Stimulated activated CD4-positive, alpha-beta T cell treated with anti-CD3 and anti-CD28 coated beads, Interleukin-12 subunit alpha, Interleukin-12 subunit beta, amount 100 ng/mL, for 4 hours (primary cell): ENCODE results near the gene FMN2.
"Not testable (repeated sequence)": the region's sequence is repeated elsewhere in the genome, so short reads cannot be mapped to it uniquely, and the experiment has no call there.

Experiments
- DNase-seq: peaks from one replicate; pipeline ENCODE4 v3.0.0-alpha.2; 2020

FMN2 gene

DNA sequence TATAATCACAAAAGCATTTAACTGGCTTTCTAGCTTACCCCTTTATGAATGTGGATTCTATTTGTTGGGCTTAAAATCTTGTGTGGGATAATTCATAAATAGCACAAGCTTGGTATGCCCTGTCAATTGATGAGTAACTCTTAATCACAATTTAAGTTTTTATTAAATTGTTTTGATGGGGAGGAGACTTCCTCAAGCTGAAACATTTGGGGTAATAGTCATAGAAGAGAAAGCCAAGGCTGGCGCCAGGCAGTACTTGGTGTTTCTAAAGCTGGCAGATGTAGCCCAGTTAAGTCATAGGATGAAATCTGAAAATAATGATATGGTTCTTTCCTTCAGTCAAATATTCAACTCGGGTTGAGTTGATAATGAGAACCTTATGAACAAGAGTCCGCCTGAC, 167.2 kb downstream of the FMN2 start:
- DNase-seq, result no peak

DNA sequence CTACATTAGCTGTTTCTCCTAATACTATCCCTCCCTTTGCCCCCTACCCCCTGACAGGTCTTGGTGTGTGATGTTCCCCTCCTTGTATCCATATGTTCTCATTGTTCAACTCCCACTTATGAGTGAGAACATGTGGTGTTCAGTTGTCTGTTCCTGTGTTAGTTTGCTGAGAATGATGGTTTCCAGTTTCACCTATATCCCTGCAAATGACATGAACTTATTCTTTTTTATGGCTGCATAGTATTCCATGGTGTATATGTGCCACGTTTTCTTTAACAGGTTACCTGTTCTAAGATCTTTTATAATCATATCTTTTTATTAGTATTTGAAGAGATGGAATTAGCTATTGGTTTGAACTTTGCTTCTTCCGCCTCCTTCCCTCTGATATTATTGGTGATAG, 172.8 kb downstream of the FMN2 start:
- DNase-seq, result not testable (repeated sequence)

DNA sequence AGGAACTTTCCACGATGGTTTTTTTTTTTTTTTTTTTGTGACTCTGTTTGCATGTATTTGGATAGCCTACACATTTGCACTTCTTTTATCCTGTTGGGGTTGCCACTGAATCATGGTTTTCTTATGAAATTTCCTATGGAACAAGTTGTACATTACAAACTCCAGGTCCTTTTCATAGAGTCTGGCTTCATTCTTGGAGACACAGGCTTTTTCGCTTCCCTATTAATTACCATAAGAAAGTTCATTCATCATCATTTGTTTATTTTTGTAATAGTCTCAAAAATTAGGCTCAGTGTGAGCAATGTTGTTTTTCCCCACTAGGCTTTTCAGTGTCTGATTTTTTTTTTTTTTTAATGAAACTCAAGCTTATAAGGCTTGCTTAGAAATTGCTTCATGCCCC, 179.4 kb downstream of the FMN2 start:
- DNase-seq, result no peak

- no peak for DNase-seq
These were observed 182.9 kb downstream of the FMN2 start for GRCh38 chr1:240274569-240274968.

DNA sequence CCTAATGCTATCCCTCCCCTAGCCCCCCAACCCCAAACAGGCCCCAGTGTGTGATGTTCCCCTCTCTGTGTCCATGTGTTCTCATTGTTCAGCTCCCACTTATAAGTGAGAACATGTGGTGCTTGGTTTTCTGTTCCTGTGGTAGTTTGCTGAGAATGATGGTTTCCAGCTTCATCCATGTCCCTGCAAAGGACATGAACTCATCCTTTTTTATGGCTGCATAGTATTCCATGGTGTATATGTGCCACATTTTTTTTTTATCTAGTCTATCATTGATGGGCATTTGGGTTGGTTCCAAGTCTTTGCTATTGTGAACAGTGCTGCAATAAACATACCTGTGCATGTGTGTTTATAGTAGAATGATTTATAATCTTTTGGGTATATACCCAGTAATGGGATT, 183.5 kb downstream of the FMN2 start:
- DNase-seq, result not testable (repeated sequence)

- no peak for DNase-seq
These were observed 186.4 kb downstream of the FMN2 start for GRCh38 chr1:240278082-240278481.

GRCh38 chr1:240280560-240281322, 189.1 kb downstream of the FMN2 start:
- no peak for DNase-seq

- no peak for DNase-seq
These were observed 190.6 kb downstream of the FMN2 start for GRCh38 chr1:240282061-240282830.

- no peak for DNase-seq
These were observed 193.2 kb downstream of the FMN2 start for GRCh38 chr1:240284656-240285414.

DNA sequence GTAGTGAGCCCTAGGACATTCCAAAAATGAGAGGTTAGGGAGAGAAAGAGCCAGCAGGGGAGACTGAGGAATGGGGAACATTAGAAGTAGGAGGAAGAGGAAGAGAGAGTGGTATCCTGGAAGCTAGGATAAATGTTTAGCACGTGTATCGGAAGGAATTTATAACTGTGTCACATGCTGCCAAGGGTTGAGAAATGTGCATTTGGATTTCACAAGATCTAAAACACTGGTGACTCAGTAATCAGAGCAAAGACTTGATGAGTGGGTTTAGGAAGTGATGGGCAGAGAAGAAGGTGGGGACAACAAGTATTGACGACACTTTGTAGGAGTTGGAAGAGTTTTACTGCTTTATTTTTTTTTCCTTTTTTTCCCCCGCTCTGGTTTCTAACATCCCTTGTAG, 193.9 kb downstream of the FMN2 start:
- DNase-seq, result no peak

DNA sequence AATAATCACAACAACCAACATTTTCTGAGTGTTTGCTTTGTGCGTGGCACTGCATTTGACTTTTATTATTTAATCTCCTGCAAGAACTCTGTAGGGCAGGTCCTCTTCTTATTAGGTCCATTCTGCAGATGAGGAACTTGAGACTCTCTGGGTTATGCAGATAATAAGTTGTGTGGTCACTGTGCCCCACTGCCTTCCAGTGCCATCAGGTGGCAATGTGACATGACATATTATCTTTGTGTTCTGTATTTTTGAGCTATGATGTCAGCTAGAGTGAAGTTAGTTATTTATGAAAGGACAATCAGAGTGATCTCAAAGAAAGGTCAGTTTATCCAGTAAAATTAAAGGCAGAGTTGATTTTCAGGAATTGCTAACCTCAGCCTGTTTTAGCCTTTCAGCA, 196.0 kb downstream of the FMN2 start:
- DNase-seq, result no peak

DNA sequence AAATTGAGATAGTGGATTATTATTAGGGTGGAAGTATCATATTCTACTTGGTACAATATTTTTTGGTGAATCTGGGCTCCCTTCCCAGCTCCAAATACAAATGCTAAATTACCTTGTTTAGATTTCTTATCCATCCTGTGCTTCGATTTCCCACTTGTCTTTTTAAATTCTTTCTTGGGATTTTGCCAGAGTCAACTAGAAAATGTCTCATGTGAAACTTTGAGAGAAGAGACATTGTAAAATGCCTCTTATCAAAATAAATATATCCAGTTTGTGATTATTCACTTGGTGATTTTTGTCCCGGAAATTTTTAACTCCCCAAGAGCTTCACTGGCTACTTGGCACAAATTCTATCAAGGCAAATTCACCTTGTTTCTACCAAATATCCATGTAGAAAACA, 202.0 kb downstream of the FMN2 start:
- DNase-seq, result no peak

DNA sequence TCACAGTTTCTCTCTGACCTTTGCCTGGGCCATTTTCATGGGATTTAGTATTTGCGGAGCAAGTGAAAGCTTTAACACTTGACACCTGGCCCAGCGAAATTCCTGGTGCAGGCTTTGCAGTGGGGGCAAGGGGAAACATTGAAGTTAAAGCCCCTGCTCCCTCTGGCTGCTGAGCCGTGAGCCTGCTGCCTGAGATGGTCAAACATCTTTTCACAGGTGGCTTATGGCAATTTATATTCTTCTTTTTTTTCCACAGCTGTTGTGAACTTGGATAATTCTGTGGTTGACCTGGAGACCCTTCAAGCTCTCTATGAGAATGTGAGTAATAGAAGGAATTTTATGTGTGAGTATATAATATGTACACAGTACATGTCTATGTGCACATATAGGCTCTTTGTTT, 202.9 kb downstream of the FMN2 start:
- no peak for DNase-seq

DNA sequence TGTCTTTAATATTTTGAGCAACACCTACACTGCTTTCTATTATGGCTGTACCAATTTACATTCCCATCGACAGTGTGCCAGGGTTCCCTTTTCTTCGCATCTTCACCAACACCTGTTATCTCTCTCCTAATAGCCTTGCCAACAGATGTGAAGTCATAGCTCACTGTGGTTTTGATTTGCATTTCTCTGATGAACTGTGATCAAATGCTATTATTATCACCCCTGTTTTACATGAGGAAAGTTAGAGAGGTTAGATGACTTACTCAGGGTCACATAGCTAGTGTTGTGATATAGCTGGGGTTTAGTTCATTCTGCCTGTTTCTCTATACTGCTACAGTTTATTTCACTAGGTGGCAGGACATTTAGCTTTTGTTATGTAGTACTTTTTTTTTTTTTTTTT, 204.1 kb downstream of the FMN2 start:
- no peak for DNase-seq

GRCh38 chr1:240304466-240304865, 212.8 kb downstream of the FMN2 start:
- DNase-seq, result no peak

GRCh38 chr1:240306673-240307072, 215.0 kb downstream of the FMN2 start:
- no peak for DNase-seq

GRCh38 chr1:240308096-240308495, 216.4 kb downstream of the FMN2 start:
- no peak for DNase-seq

GRCh38 chr1:240309769-240310168, 218.1 kb downstream of the FMN2 start:
- DNase-seq, result no peak

DNA sequence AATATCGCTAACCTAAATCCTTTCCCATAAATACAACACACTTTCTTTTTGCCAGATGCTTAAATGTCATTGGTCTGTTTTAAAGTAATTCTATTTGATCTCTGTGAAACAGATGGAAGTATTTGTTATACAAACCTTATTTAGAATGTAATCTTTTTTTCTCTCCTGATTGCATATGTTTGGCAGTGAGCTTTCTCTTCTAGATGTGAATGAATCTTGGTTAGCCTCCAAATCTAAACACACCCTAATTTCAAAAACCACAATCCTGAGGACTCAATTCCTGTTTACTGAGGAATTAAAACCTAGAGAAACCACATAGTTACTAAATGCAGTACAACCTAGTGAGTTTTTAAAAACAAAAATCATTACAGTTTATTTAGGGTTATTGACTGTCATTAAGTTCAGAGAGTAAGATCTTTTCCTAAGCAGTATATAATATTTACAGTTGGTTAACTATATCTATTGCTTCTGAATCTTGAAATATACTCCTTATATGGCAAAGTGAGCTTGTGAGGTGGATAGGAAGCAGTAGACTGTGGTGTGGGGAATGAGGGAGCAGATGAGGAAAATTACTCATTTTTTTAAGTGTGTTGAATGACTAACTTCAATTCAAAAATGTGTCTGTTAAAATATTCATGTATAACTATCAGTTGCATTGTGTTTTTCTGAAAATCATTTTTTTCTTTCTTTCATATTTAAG, 218.7 kb downstream of the FMN2 start:
- no peak for DNase-seq

DNA sequence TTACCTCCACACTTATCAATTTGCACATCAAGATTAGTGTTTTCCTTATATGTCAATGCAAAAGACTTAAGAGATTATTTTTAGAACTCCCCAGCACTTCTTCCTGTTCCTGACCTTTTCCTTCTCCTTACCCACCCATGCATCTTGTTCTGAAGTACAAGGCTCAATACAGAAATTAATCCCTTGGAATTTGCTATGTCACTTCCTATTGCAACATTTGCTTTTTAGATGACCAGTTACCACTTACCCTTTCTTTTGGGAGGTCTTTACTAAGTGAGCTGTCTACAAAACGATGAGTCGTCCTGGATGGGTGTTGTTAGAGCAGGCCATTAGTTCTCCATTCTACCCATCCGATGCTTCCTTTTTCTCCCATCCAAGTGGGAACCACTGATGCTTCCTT, 221.2 kb downstream of the FMN2 start:
- no peak for DNase-seq

GRCh38 chr1:240314845-240315801, 223.4 kb downstream of the FMN2 start:
- DNase-seq, result no peak

- no peak for DNase-seq
These were observed 228.3 kb downstream of the FMN2 start for GRCh38 chr1:240319998-240320397.
